ENCODE measurements around the gene FRMD3.

DNA sequence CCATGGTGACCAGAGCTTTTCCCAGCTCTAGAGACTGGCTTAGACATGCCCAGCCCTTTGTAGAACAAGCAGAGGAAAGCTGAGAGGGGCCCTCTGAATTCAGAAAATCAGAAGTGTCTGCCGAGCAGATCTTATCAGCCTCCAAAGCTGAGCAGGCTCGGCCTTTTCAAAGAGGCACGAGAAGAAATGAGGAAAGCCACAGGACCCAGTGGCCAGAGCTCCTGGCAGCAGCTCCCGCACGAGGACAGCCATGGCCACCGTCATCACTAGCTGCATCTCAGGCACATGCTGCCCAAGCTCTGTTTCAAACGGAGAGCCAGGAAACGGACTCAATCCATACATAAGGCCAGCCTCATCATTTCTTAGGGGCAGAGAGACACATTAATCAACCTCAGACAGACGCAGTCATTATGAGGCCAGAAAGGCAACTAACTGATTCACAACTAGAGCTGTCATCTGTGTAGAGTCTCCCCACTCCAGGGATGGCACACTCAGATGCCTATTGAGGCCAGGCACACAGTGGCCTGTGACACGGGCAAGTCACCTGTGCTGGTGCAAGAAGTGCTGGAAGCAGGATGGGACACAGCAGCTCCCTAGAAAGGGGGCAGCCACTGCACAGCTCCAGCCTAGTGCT lies 194.7 kb downstream of the FRMD3 start:
- no peak for TF ChIP-seq CTCF (IDR thresholded peaks at IDR 0.05)
- no peak for TF ChIP-seq SMAD3 (CRISPR knock-in tag; IDR thresholded peaks at IDR 0.05; ENCODE audit: borderline replicate concordance)
- TF ChIP-seq, protein P1, sequence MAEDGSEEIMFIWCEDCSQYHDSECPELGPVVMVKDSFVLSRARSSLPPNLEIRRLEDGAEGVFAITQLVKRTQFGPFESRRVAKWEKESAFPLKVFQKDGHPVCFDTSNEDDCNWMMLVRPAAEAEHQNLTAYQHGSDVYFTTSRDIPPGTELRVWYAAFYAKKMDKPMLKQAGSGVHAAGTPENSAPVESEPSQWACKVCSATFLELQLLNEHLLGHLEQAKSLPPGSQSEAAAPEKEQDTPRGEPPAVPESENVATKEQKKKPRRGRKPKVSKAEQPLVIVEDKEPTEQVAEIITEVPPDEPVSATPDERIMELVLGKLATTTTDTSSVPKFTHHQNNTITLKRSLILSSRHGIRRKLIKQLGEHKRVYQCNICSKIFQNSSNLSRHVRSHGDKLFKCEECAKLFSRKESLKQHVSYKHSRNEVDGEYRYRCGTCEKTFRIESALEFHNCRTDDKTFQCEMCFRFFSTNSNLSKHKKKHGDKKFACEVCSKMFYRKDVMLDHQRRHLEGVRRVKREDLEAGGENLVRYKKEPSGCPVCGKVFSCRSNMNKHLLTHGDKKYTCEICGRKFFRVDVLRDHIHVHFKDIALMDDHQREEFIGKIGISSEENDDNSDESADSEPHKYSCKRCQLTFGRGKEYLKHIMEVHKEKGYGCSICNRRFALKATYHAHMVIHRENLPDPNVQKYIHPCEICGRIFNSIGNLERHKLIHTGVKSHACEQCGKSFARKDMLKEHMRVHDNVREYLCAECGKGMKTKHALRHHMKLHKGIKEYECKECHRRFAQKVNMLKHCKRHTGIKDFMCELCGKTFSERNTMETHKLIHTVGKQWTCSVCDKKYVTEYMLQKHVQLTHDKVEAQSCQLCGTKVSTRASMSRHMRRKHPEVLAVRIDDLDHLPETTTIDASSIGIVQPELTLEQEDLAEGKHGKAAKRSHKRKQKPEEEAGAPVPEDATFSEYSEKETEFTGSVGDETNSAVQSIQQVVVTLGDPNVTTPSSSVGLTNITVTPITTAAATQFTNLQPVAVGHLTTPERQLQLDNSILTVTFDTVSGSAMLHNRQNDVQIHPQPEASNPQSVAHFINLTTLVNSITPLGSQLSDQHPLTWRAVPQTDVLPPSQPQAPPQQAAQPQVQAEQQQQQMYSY (CRISPR knock-in tag; IDR thresholded peaks at IDR 0.05): no peak
- no peak for TF ChIP-seq GABPB1 (CRISPR knock-in tag; IDR thresholded peaks at IDR 0.05)
- TF ChIP-seq SMAD4 (CRISPR knock-in tag; IDR thresholded peaks at IDR 0.05): no peak
- no peak for TF ChIP-seq E2F5 (CRISPR knock-in tag; IDR thresholded peaks at IDR 0.05)
- no peak for TF ChIP-seq RELA (CRISPR knock-in tag; IDR thresholded peaks at IDR 0.05; ENCODE audit: borderline replicate concordance)
- no peak for TF ChIP-seq JUN (CRISPR knock-in tag; IDR thresholded peaks at IDR 0.05)
- TF ChIP-seq, protein P2, sequence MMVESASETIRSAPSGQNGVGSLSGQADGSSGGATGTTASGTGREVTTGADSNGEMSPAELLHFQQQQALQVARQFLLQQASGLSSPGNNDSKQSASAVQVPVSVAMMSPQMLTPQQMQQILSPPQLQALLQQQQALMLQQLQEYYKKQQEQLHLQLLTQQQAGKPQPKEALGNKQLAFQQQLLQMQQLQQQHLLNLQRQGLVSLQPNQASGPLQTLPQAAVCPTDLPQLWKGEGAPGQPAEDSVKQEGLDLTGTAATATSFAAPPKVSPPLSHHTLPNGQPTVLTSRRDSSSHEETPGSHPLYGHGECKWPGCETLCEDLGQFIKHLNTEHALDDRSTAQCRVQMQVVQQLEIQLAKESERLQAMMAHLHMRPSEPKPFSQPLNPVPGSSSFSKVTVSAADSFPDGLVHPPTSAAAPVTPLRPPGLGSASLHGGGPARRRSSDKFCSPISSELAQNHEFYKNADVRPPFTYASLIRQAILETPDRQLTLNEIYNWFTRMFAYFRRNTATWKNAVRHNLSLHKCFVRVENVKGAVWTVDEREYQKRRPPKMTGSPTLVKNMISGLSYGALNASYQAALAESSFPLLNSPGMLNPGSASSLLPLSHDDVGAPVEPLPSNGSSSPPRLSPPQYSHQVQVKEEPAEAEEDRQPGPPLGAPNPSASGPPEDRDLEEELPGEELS (CRISPR knock-in tag; IDR thresholded peaks at IDR 0.05): no peak
- no peak for TF ChIP-seq ELF4 (CRISPR knock-in tag; IDR thresholded peaks at IDR 0.05; ENCODE audit: low read depth)

Data from WTC11 (cell line).